ENCODE measurements around the gene TNFRSF21.
A peak's percentile ranks its signal among the peaks of the same experiment; 100 is the strongest.

The TNFRSF21 gene

DNA sequence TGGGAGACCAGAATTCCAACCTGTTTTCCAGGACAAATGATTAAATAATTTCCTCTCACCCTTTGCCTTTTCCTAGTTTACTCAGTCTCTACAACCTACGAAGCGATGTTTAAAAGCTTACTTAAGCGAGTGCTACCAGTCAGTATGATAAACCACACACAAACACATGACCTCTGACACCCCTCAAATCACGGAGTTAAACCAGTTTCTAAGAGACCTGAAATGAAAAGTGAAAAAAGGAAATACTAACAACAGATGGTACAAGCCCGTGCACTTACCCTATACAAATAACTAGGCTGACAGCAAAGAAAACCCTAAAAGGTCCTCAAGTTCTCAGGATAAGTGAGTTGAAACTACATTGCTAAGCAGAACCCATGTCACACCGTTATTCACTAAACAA lies 7.7 kb downstream of the TNFRSF21 start:
- Histone ChIP-seq H3K36me3 (peaks cover 0 to 33% (median 8%) of the 10 kb centered on the region in 11 experiments; a peak in 10 of 22 replicates), H3K4me2 (no peak overlapping the region), H4K20me1 (peaks cover 0 to 99% (median 10%) of the 10 kb centered on the region in 11 experiments; a peak in 10 of 22 replicates), H3K4me1 (peaks cover 0 to 26% (median 7%) of the 10 kb centered on the region in 10 experiments; a peak in 11 of 20 replicates), H3K9ac (no peak overlapping the region), H3K9me3 (replicated peaks in 1 of 11) (peaks cover 0 to 33% (median 16%) of the 10 kb centered on the region in 11 experiments; a peak in 12 of 22 replicates), H3K27ac (no peak overlapping the region), H3K27me3 (no peaks in the 10 kb centered on the region), H3K4me3 (no peak overlapping the region)
- TF ChIP-seq Cebpa-rat (IDR thresholded peaks at IDR 0.05) = no peak

DNA sequence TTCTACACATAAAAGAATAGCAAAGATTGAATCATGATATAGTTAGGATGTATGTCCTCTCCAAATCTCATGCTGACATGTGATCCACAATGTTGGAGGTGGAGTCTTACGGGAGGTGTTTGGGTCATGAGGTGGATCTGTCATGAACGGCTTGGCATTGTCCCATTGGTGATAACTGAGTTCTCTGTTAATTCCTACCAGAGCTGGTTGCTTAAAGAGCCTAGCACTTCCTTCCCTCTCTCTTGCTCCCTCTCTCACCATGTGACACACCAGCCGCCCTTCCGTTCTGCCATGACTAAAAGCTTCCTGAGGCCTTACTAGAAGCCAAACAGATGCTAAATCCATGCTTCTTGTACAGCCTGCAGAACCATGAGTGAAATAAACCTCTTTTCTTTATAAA lies 8.3 kb downstream of the TNFRSF21 start:
- TF ChIP-seq Cebpa-rat (IDR thresholded peaks at IDR 0.05) = no peak
- Histone ChIP-seq H3K9me3 (replicated peaks in 1 of 11) (peaks cover 0 to 33% (median 16%) of the 10 kb centered on the region in 11 experiments; a peak in 12 of 22 replicates), H4K20me1 (peaks cover 0 to 99% (median 8%) of the 10 kb centered on the region in 11 experiments; a peak in 10 of 22 replicates), H3K36me3 (peaks cover 0 to 38% (median 8%) of the 10 kb centered on the region in 11 experiments; a peak in 10 of 22 replicates), H3K4me2 (no peak overlapping the region), H3K4me1 (peaks cover 0 to 20% (median 2%) of the 10 kb centered on the region in 10 experiments; a peak in 6 of 20 replicates), H3K4me3 (no peak overlapping the region), H3K27me3 (no peaks in the 10 kb centered on the region), H3K9ac (no peak overlapping the region), H3K27ac (no peak overlapping the region)

DNA sequence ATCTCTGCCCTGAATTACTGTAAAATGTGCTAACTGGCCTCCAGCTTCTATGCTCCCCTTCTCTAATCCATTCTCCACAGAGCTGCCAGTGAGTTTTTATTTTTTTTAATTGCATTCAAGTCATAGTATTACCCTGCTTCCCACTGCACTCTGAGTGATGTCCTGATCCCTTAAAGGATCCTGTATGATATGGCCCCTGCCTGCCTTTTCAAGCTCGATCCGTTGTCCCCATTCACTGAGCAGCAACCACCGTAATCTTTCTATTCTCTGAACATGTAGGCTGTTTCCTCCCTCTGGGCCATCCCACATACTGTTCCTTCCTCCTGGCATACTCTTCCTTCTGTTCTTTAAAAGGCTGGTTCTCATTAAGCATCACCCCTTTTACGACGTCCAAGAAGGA lies 9.3 kb downstream of the TNFRSF21 start:
- peaks cover 0 to 33% (median 16%) of the 10 kb centered on the region in 11 experiments; a peak in 12 of 22 replicates for H3K9me3 ChIP-seq (replicated peaks in 1 of 11)
- peaks cover 0 to 44% (median 8%) of the 10 kb centered on the region in 11 experiments; a peak in 10 of 22 replicates for H3K36me3 ChIP-seq
- peaks cover 0 to 99% (median 8%) of the 10 kb centered on the region in 11 experiments; a peak in 10 of 22 replicates for H4K20me1 ChIP-seq
- H3K27ac ChIP-seq = no peak overlapping the region
- no peaks in the 10 kb centered on the region for H3K27me3 ChIP-seq
- H3K4me1 ChIP-seq = peaks cover 0 to 10% (median 0%) of the 10 kb centered on the region in 10 experiments; a peak in 4 of 20 replicates
- H3K9ac ChIP-seq = no peak overlapping the region
- TF ChIP-seq Cebpa-rat (IDR thresholded peaks at IDR 0.05) = no peak
- H3K4me2 ChIP-seq = no peak overlapping the region
- no peak overlapping the region for H3K4me3 ChIP-seq

DNA sequence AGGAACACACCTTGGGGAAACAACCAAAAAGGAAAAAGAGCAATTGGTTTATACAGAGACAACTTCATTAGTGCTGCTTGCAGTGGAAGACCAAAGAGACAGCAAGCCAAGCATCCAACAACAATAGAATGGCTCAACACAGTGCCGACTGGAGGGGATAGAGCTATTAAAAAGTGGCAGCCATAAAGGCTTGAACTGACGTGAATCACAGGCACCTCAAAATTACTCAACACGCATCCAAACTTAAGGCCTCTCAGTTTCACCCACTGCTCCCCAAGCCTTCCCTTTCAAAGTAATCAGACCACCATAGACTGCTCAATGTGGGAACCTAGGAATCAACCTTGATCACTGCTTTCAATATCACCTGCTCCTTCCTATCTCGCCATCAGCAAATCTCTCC lies 9.7 kb downstream of the TNFRSF21 start:
- peaks cover 0 to 9% (median 0%) of the 10 kb centered on the region in 10 experiments; a peak in 3 of 20 replicates for H3K4me1 ChIP-seq
- peaks cover 0 to 44% (median 8%) of the 10 kb centered on the region in 11 experiments; a peak in 10 of 22 replicates for H3K36me3 ChIP-seq
- H3K4me3 ChIP-seq = no peak overlapping the region
- H3K9ac ChIP-seq = no peak overlapping the region
- no peak overlapping the region for H3K27ac ChIP-seq
- H3K4me2 ChIP-seq = no peak overlapping the region
- no peaks in the 10 kb centered on the region for H3K27me3 ChIP-seq
- no peak for TF ChIP-seq Cebpa-rat (IDR thresholded peaks at IDR 0.05)
- H4K20me1 ChIP-seq = peaks cover 0 to 99% (median 6%) of the 10 kb centered on the region in 11 experiments; a peak in 9 of 22 replicates
- H3K9me3 ChIP-seq (replicated peaks in 1 of 11) = peaks cover 0 to 33% (median 16%) of the 10 kb centered on the region in 11 experiments; a peak in 12 of 22 replicates

DNA sequence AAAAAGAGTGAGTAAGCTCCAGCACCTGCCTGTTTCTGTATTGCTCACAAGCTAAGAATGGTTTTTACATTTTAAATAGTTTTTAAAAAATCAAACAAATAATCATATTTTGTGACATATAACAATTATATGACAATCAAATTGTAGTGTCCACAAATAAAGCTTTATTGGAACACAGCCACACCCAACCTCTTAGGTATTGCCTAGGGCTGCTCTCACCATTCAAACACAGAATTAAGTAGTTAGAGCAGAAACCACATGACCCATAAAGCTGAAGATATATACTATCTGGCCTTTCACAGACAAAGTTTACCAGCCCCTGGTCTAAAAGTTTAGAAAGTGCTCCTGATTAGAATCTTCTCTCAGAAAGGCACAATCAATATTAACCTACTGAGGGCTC lies 11.2 kb downstream of the TNFRSF21 start:
- no peak overlapping the region for H3K27ac ChIP-seq
- H4K20me1 ChIP-seq = peaks cover 0 to 99% (median 6%) of the 10 kb centered on the region in 11 experiments; a peak in 9 of 22 replicates
- H3K9me3 ChIP-seq (replicated peaks in 1 of 11) = peaks cover 0 to 38% (median 16%) of the 10 kb centered on the region in 11 experiments; a peak in 12 of 22 replicates
- H3K4me2 ChIP-seq = peak overlapping the region in 2 of 11 experiments; percentile 5 to 10; a peak in 1 of 22 replicates
- no peaks in the 10 kb centered on the region for H3K27me3 ChIP-seq
- no peak for TF ChIP-seq Cebpa-rat (IDR thresholded peaks at IDR 0.05)
- H3K36me3 ChIP-seq = peaks cover 0 to 39% (median 4%) of the 10 kb centered on the region in 11 experiments; a peak in 10 of 22 replicates
- H3K9ac ChIP-seq = no peak overlapping the region
- H3K4me3 ChIP-seq = no peak overlapping the region
- H3K4me1 ChIP-seq = peaks cover 0 to 9% (median 0%) of the 10 kb centered on the region in 10 experiments; a peak in 3 of 20 replicates

DNA sequence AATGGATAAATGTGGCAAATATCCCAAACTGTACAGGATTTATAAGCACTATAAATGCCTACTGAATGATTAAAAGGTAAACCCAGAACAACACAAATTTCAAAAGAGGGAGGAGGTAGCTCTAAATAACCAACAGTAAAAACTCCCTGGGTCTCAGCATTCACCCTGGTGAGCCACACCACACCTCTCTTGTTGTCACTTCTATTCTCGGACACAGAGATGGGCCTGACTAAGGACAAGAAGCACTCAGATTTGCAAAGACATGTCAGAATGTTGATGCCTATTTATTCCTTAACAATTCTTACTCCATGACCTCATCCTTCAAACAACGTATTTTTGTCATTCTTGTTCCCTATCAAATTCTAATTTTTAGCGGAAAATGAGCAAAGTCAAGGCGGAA lies 14.7 kb downstream of the TNFRSF21 start:
- Histone ChIP-seq H3K36me3 (peaks cover 0 to 41% (median 4%) of the 10 kb centered on the region in 11 experiments; a peak in 8 of 22 replicates), H3K27ac (no peak overlapping the region), H3K9ac (no peak overlapping the region), H3K4me1 (peaks cover 0 to 20% (median 0%) of the 10 kb centered on the region in 10 experiments; a peak in 6 of 20 replicates), H3K27me3 (no peaks in the 10 kb centered on the region), H3K4me3 (no peak overlapping the region), H3K9me3 (replicated peaks in 1 of 11) (peaks cover 0 to 23% (median 3%) of the 10 kb centered on the region in 11 experiments; a peak in 6 of 22 replicates), H3K4me2 (no peak overlapping the region), H4K20me1 (peaks cover 0 to 99% (median 6%) of the 10 kb centered on the region in 11 experiments; a peak in 9 of 22 replicates)
- no peak for TF ChIP-seq Cebpa-rat (IDR thresholded peaks at IDR 0.05)

DNA sequence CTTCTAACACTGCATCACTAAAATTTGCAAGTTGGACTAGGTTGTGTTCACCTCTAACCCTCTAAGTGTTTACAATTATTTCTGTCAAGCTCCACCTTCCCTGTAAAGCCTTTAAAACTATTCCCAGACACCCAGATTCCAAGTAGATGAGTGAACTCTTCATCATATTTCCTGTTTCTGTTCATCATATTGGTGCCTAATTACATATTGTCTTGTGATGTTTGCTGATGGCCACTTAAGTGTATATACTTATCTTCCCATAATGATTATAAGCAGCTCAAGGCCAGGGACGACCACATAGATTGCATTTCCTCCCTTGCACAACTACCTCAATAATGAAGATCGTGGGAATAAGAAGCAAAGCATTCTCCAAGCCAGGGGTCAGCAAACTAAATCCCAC lies 16.8 kb downstream of the TNFRSF21 start:
- H3K4me1 ChIP-seq = peaks cover 0 to 27% (median 0%) of the 10 kb centered on the region in 10 experiments; a peak in 9 of 20 replicates
- no peaks in the 10 kb centered on the region for H3K27me3 ChIP-seq
- H3K36me3 ChIP-seq = peaks cover 0 to 48% (median 10%) of the 10 kb centered on the region in 11 experiments; a peak in 9 of 22 replicates
- H3K9ac ChIP-seq = no peak overlapping the region
- peaks cover 0 to 29% (median 3%) of the 10 kb centered on the region in 11 experiments; a peak in 6 of 22 replicates for H3K9me3 ChIP-seq (replicated peaks in 1 of 11)
- H3K4me3 ChIP-seq = no peak overlapping the region
- peaks cover 0 to 89% (median 0%) of the 10 kb centered on the region in 11 experiments; a peak in 7 of 22 replicates for H4K20me1 ChIP-seq
- H3K27ac ChIP-seq = no peak overlapping the region
- no peak for TF ChIP-seq Cebpa-rat (IDR thresholded peaks at IDR 0.05)
- no peak overlapping the region for H3K4me2 ChIP-seq

DNA sequence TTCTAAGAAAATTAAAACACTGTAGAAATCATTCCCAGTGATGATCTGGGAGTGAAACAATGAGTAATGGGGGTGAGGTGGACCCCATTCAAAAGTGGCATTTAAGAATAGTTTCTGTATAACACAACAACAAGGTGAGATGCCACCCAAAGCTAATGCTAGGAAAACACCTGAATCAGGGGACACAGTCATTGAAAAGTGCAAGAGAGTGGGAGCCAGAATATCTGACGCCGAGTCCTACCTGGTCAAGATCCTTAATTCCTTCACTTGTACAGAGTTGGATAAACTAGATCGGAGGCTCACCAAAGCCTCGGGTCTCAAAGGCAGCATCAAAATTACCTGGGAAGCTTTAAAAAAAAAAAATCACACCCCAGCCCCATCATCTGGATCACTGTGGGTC lies 17.7 kb downstream of the TNFRSF21 start:
- no peak for TF ChIP-seq Cebpa-rat (IDR thresholded peaks at IDR 0.05)
- Histone ChIP-seq H3K4me3 (no peak overlapping the region), H3K4me1 (peaks cover 0 to 27% (median 0%) of the 10 kb centered on the region in 10 experiments; a peak in 9 of 20 replicates), H3K27ac (no peak overlapping the region), H3K4me2 (peak overlapping the region in 1 of 11 experiments; percentile 19; a peak in 1 of 22 replicates), H4K20me1 (peaks cover 0 to 82% (median 0%) of the 10 kb centered on the region in 11 experiments; a peak in 7 of 22 replicates), H3K9me3 (replicated peaks in 1 of 11) (peaks cover 0 to 29% (median 3%) of the 10 kb centered on the region in 11 experiments; a peak in 6 of 22 replicates), H3K36me3 (peaks cover 0 to 49% (median 10%) of the 10 kb centered on the region in 11 experiments; a peak in 11 of 22 replicates), H3K27me3 (no peaks in the 10 kb centered on the region), H3K9ac (no peak overlapping the region)

Data from BLaER1 treated with 17β-estradiol and CSF1 and Interleukin-3, amounts not matched to agents 10 nM and 100 nM (cell line).